Tibial nerve (tissue), 4 donors: ENCODE measurements around the gene HOXC10.

Source experiments
- EP300 ChIP-seq, 2 donors: sonication (generic); formaldehyde crosslinking; IDR thresholded peaks; one replicate each; pipeline ENCODE4 v1.6.1; 2017; ENCODE audit warnings: antibody characterized with exemption in 2 of 2, mild to moderate bottlenecking in 1 of 2
- POLR2A ChIP-seq, 2 donors: fragments of 450-650 bp; IDR thresholded peaks; one replicate each; pipeline ENCODE4 v1.6.1; 2017; ENCODE audit warnings: antibody characterized with exemption in 2 of 2, mild to moderate bottlenecking in 2 of 2, moderate library complexity in 2 of 2
- TF ChIP-seq, protein P1 (sequence below), 5 experiments: fragments of 200-600 bp in 3 of 5; fragments of 450-650 bp in 2 of 5; sonication (generic) in 3 of 5; IDR thresholded peaks; one replicate each; pipeline ENCODE4 v1.5.1; 2016 to 2019; ENCODE audit warnings: antibody characterized with exemption in 5 of 5, mild to moderate bottlenecking in 3 of 5, moderate library complexity in 2 of 5

GRCh38 chr12:53976823-53977595, 7.9 kb upstream of the HOXC10 start:
- TF ChIP-seq EP300 (IDR thresholded peaks at IDR 0.05) (no peak), POLR2A (IDR thresholded peaks at IDR 0.05) (no peak)
- TF ChIP-seq, protein P1, sequence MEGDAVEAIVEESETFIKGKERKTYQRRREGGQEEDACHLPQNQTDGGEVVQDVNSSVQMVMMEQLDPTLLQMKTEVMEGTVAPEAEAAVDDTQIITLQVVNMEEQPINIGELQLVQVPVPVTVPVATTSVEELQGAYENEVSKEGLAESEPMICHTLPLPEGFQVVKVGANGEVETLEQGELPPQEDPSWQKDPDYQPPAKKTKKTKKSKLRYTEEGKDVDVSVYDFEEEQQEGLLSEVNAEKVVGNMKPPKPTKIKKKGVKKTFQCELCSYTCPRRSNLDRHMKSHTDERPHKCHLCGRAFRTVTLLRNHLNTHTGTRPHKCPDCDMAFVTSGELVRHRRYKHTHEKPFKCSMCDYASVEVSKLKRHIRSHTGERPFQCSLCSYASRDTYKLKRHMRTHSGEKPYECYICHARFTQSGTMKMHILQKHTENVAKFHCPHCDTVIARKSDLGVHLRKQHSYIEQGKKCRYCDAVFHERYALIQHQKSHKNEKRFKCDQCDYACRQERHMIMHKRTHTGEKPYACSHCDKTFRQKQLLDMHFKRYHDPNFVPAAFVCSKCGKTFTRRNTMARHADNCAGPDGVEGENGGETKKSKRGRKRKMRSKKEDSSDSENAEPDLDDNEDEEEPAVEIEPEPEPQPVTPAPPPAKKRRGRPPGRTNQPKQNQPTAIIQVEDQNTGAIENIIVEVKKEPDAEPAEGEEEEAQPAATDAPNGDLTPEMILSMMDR (IDR thresholded peaks at IDR 0.05), result no peak
